ENCODE results near the gene PAM16. TPM values are rescaled to one million over a fixed set of nuclear protein-coding genes. Genes with fewer than 3 reads are reported as not detected.
A peak's percentile ranks its signal among the peaks of the same experiment; 100 is the strongest.

Gene PAM16
- total and polyA plus RNA-seq, 9 of the 15 experiments (the other 6 are each of a cell fraction or from before 2014, with no cell fraction given) = 38.7 to 273 (median 79.3) TPM

GRCh38 chr16:4339455-4339854 lies 11.7 kb downstream of the PAM16 start:
- H3K27ac ChIP-seq (ENCODE audit: extremely low read depth, low read depth, low read length) = no peak overlapping the region
- H3K4me1 ChIP-seq (replicated peaks in 1 of 2; ENCODE audit: control insufficient read depth in 2 of 2, insufficient read depth in 2 of 2, low read length in 2 of 2) = peaks cover 0 to 59% of the 10 kb centered on the region in 2 experiments; a peak in 2 of 5 replicates
- ATAC-seq (no peak), FAIRE-seq (no peak), DNase-seq (ENCODE audit: extremely low read depth in 1 of 4, low spot score in 3 of 4) (no peak)
- intact Hi-C loops (cut with micrococcal nuclease) = no loop called here
- no peak overlapping the region for H2AFZ ChIP-seq (ENCODE audit: low read depth, low read length)
- no TSS peak for BruUV-seq (replicated peaks)
- H3K9me3 ChIP-seq (replicated peaks; ENCODE audit: control insufficient read depth, insufficient read depth, low read depth, low read length) = no peaks in the 10 kb centered on the region
- POLR2A ChIA-PET = interaction anchor here (1.2 kb wide), 1 partner anchor 11 kb away, joined by 4 read pairs; no protein-coding TSS in a partner anchor
- WGBS (ENCODE audit: insufficient coverage, low coverage, missing lambda C conversion rate) = 89% methylated on average over 10 of the region's 10 CpGs
- no peak for TF ChIP-seq ZBTB26 (CRISPR knock-in tag; IDR thresholded peaks at IDR 0.05)
- peak; percentile 43; the same call in 1 of the 2 replicates for TF ChIP-seq POLR2AphosphoS2 (IDR thresholded peaks at IDR 0.05; ENCODE audit: low read length)
- peaks cover 2% of the 10 kb centered on the region; the same call in 1 of the 2 replicates for H4K20me1 ChIP-seq (replicated peaks; ENCODE audit: control insufficient read depth, insufficient read depth, low read length)
- H3K9me1 ChIP-seq (ENCODE audit: control insufficient read depth, insufficient read depth, low read length) = no peaks in the 10 kb centered on the region
- H3K4me2 ChIP-seq (ENCODE audit: insufficient read depth, low read length) = no peak overlapping the region
- CTCF ChIA-PET (ENCODE audit: low intra/inter-chr PET ratio) = no interaction called here
- peaks cover 33% of the 10 kb centered on the region for H3K79me2 ChIP-seq (ENCODE audit: control insufficient read depth, insufficient read depth, low read length)
- peaks cover 73% of the 10 kb centered on the region; the same call in 2 of the 3 replicates for H3K36me3 ChIP-seq (ENCODE audit: control insufficient read depth, insufficient read depth, low read length)
- H3K9ac ChIP-seq (ENCODE audit: insufficient read depth in 1 of 2, low read depth in 2 of 2, low read length in 2 of 2) = peak overlapping the region in 1 of 2 experiments; percentile 71; a peak in 2 of 4 replicates
- in situ Hi-C loops (cut with MboI) = no loop called here
- no peak overlapping the region for H3K4me3 ChIP-seq
- no peaks in the 10 kb centered on the region for H3K27me3 ChIP-seq (ENCODE audit: control insufficient read depth in 2 of 2, insufficient read depth in 2 of 2, low read length in 2 of 2)

GRCh38 chr16:4338712-4339299 lies 12.3 kb downstream of the PAM16 start:
- in situ Hi-C loops (cut with MboI) = no loop called here
- Histone ChIP-seq H3K4me1 (replicated peaks in 1 of 2; ENCODE audit: control insufficient read depth in 2 of 2, insufficient read depth in 2 of 2, low read length in 2 of 2) (peaks cover 0 to 59% of the 10 kb centered on the region in 2 experiments; a peak in 2 of 5 replicates), H3K36me3 (ENCODE audit: control insufficient read depth, insufficient read depth, low read length) (peaks cover 72% of the 10 kb centered on the region; the same call in 2 of the 3 replicates), H3K4me3 (no peak overlapping the region), H3K9me3 (replicated peaks; ENCODE audit: control insufficient read depth, insufficient read depth, low read depth, low read length) (no peaks in the 10 kb centered on the region), H3K4me2 (ENCODE audit: insufficient read depth, low read length) (no peak overlapping the region), H4K20me1 (replicated peaks; ENCODE audit: control insufficient read depth, insufficient read depth, low read length) (peaks cover 2% of the 10 kb centered on the region; the same call in 1 of the 2 replicates), H3K27me3 (ENCODE audit: control insufficient read depth in 2 of 2, insufficient read depth in 2 of 2, low read length in 2 of 2) (no peaks in the 10 kb centered on the region), H2AFZ (ENCODE audit: low read depth, low read length) (no peak overlapping the region), H3K9ac (ENCODE audit: insufficient read depth in 1 of 2, low read depth in 2 of 2, low read length in 2 of 2) (peak overlapping the region in 1 of 2 experiments; percentile 43; a peak in 1 of 4 replicates), H3K79me2 (ENCODE audit: control insufficient read depth, insufficient read depth, low read length) (peaks cover 27% of the 10 kb centered on the region), H3K27ac (ENCODE audit: extremely low read depth, low read depth, low read length) (no peak overlapping the region), H3K9me1 (ENCODE audit: control insufficient read depth, insufficient read depth, low read length) (no peaks in the 10 kb centered on the region)
- TF ChIP-seq PHF8 (IDR thresholded peaks at IDR 0.05; ENCODE audit: borderline replicate concordance, low read length) (no peak), HNRNPUL1 (IDR thresholded peaks at IDR 0.05; ENCODE audit: low read length) (no peak), SNAPC5 (CRISPR knock-in tag; IDR thresholded peaks at IDR 0.05) (no peak), CCNT2 (IDR thresholded peaks at IDR 0.05; ENCODE audit: borderline replicate concordance, extremely low read depth, insufficient read length, low read depth, low read length) (no peak), SFPQ (IDR thresholded peaks at IDR 0.05; ENCODE audit: low read depth, low read length) (no peak), ZC3H8 (IDR thresholded peaks at IDR 0.05) (no peak), CTBP1 (IDR thresholded peaks at IDR 0.05; ENCODE audit: borderline replicate concordance) (no peak)
- no TSS peak for BruUV-seq (replicated peaks)
- POLR2A ChIA-PET = interaction anchor here (0.6 to 1.2 kb wide), 2 partner anchors 11 to 1307 kb away, joined by 3 to 4 read pairs; no protein-coding TSS in a partner anchor
- ATAC-seq = peak; percentile 34
- CTCF ChIA-PET (ENCODE audit: low intra/inter-chr PET ratio) = no interaction called here
- intact Hi-C loops (cut with micrococcal nuclease) = no loop called here
- DNase-seq (ENCODE audit: extremely low read depth in 1 of 4, low spot score in 3 of 4) = no peak
- WGBS (ENCODE audit: insufficient coverage, low coverage, missing lambda C conversion rate) = 92% methylated on average over 5 of the region's 10 CpGs
- FAIRE-seq = no peak

Data from K562 (cell line).